CD4-positive, alpha-beta T cell treated with Interleukin-4 for 4 hours (primary cell): ENCODE results near the gene DNAJC1.
"Not testable (repeated sequence)": the region's sequence is repeated elsewhere in the genome, so short reads cannot be mapped to it uniquely, and the experiment has no call there.

Experiments
- DNase-seq: peaks from one replicate; pipeline ENCODE4 v3.0.0-alpha.2; 2020

The DNAJC1 gene

GRCh38 chr10:22003177-22003963 is at the start of gene DNAJC1:
Gene DNAJC1 (minus strand): TSS chr10:22003730. CDS start chr10:22003434, 296 bp downstream.
- peak; percentile 95 for DNase-seq

- no peak for DNase-seq
Measured at GRCh38 chr10:22053048-22053447, 49.5 kb upstream of the DNAJC1 start.

- no peak for DNase-seq
Measured at GRCh38 chr10:22049635-22050034, 46.1 kb upstream of the DNAJC1 start.

- no peak for DNase-seq
Measured at GRCh38 chr10:22047812-22048211, 44.3 kb upstream of the DNAJC1 start.

- no peak for DNase-seq
Measured at GRCh38 chr10:22043327-22043633, 39.8 kb upstream of the DNAJC1 start.

- DNase-seq: no peak
Measured at GRCh38 chr10:22042557-22043326, 39.2 kb upstream of the DNAJC1 start.

- DNase-seq: no peak
Measured at GRCh38 chr10:22034333-22034732, 30.8 kb upstream of the DNAJC1 start.

GRCh38 chr10:22032268-22032667 is 28.7 kb upstream of the DNAJC1 start:
- not testable (repeated sequence) for DNase-seq

GRCh38 chr10:22030421-22030820 is 26.9 kb upstream of the DNAJC1 start:
- DNase-seq: no peak

- DNase-seq: peak; percentile 29
Measured at GRCh38 chr10:22029445-22030236, 26.1 kb upstream of the DNAJC1 start.

GRCh38 chr10:22027364-22028238 is 24.1 kb upstream of the DNAJC1 start:
- DNase-seq: no peak

GRCh38 chr10:22026287-22026686 is 22.8 kb upstream of the DNAJC1 start:
- no peak for DNase-seq

GRCh38 chr10:22023508-22023907 is 20.0 kb upstream of the DNAJC1 start:
- no peak for DNase-seq

GRCh38 chr10:22022257-22023032 is 18.9 kb upstream of the DNAJC1 start:
- DNase-seq: peak; percentile 42

- not testable (repeated sequence) for DNase-seq
Measured at GRCh38 chr10:22021144-22021543, 17.6 kb upstream of the DNAJC1 start.

GRCh38 chr10:22017283-22018020 is 13.9 kb upstream of the DNAJC1 start:
- DNase-seq: no peak

- DNase-seq: no peak
Measured at GRCh38 chr10:22016046-22016705, 12.6 kb upstream of the DNAJC1 start.

- DNase-seq: peak; percentile 57
Measured at GRCh38 chr10:22010973-22011408, 7.5 kb upstream of the DNAJC1 start.

- no peak for DNase-seq
Measured at GRCh38 chr10:22010539-22010938, 7.0 kb upstream of the DNAJC1 start.

- DNase-seq: no peak
Measured at GRCh38 chr10:22006379-22006884, 2.9 kb upstream of the DNAJC1 start.
